ENCODE measurements around the gene PRDM16. TPM values are rescaled to one million over a fixed set of nuclear protein-coding genes. Genes with fewer than 3 reads are reported as not detected.

Gene PRDM16
- total and polyA plus RNA-seq, 2 of the 13 experiments (the other 11 are each of a cell fraction or from before 2014, with no cell fraction given): 0.15 to 0.81 TPM

DNA sequence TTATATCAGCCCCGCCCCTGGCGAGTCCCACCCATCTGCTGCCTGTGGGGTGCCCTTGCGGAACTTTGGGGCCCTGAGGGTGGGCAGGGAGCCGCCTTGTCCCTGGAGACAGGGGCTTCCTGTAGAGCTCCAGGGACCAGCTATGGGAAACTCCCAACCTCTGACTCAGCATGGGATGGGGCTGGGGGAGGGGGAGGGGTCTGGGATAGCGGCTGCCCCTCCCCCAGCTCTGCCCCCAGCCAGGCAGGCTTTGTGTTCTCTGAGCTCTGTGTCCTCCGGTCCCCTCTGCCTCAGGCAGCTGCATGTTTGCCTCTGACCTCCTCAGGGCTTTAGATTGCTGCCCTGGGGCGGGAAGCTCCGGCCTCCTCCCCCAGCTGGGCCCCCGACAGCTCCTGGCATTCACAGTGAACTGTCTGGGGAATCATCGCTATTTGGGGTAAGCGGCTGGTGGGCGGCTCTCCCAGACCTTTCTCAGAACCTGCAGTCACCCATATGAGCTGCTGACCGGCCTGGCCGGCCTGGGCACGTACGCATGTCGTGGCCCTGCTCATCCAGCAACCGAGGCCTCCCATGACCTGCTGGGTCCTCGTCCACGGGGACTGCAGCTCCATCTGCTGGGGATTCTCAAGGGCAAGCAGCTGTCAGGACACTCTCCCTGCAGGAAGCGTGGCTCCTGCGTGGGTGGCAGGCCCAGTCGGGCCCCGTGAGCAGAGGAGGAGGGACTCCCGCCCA lies 402.5 kb downstream of the PRDM16 start:
- DNase-seq (ENCODE audit: low spot score): peak; percentile 89
- Histone ChIP-seq H3K9me3 (ENCODE audit: low read length) (no peaks in the 10 kb centered on the region), H3K4me3 (replicated peaks in 1 of 3; ENCODE audit: insufficient read depth in 1 of 3, low read depth in 2 of 3, low read length in 3 of 3) (peak overlapping the region in 2 of 3 experiments; percentile 9 to 62; a peak in 4 of 6 replicates), H2AFZ (ENCODE audit: low read length) (no peak overlapping the region), H3K79me2 (ENCODE audit: insufficient read depth, low read length) (no peaks in the 10 kb centered on the region), H3K27ac (ENCODE audit: extremely low read length, insufficient read depth, low read length) (peak overlapping the region; percentile 96), H3K36me3 (replicated peaks in 1 of 2; ENCODE audit: control insufficient read depth in 1 of 2, insufficient read depth in 2 of 2, low read length in 2 of 2) (peaks cover 10 to 14% of the 10 kb centered on the region in 2 experiments; a peak in 3 of 5 replicates), H4K20me1 (ENCODE audit: insufficient read depth, low read length) (no peaks in the 10 kb centered on the region), H3K27me3 (ENCODE audit: control insufficient read depth in 1 of 2, insufficient read depth in 2 of 2, low read length in 2 of 2) (no peaks in the 10 kb centered on the region), H3K4me1 (ENCODE audit: insufficient read depth, low read length) (peaks cover 26% of the 10 kb centered on the region), H3K4me2 (ENCODE audit: low read depth, low read length) (peak overlapping the region; percentile 73), H3K9ac (ENCODE audit: insufficient read depth, low read depth, low read length) (peak overlapping the region; percentile 71)
- ChIA-PET POLR2A (interaction anchor here (0.6 to 3.2 kb wide), 11 partner anchors 10 to 1059 kb away, joined by 3 to 282 read pairs (median 3); partner anchors contain the start of genes ARHGEF16, PEX10 and WRAP73), CTCF (ENCODE audit: low intra/inter-chr PET ratio, low total read pairs) (interaction anchor here (0.6 to 3.4 kb wide), 3 partner anchors 15 to 853 kb away, joined by 3 to 57 read pairs (median 4); partner anchors contain the start of gene ARHGEF16)
- FAIRE-seq: peak; percentile 72
- 0% methylated on average over 1 of the region's 25 CpGs for WGBS (ENCODE audit: low lambda C conversion rate)
- TSS peak; percentile 60 for BruUV-seq (replicated peaks)
- in situ Hi-C loops (cut with HindIII; ENCODE audit: extremely low pct_ligation_motif_present, low pct_unique_long_range_greater_than_20kb): no loop called here
- peak; percentile 80 for ATAC-seq
- intact Hi-C loops (cut with micrococcal nuclease; ENCODE audit: unreplicated experiment): loop anchor here (1.0 kb wide), 1 partner anchor 18 kb away; no protein-coding TSS in a partner anchor
- TF ChIP-seq SP4 (CRISPR knock-in tag; IDR thresholded peaks at IDR 0.05): peak; percentile 80
- no peak for TF ChIP-seq ZBTB1 (CRISPR knock-in tag; IDR thresholded peaks at IDR 0.05; ENCODE audit: borderline replicate concordance)
- no peak for TF ChIP-seq MAF1 (CRISPR knock-in tag; IDR thresholded peaks at IDR 0.05; ENCODE audit: borderline replicate concordance)
- TF ChIP-seq, protein P1, sequence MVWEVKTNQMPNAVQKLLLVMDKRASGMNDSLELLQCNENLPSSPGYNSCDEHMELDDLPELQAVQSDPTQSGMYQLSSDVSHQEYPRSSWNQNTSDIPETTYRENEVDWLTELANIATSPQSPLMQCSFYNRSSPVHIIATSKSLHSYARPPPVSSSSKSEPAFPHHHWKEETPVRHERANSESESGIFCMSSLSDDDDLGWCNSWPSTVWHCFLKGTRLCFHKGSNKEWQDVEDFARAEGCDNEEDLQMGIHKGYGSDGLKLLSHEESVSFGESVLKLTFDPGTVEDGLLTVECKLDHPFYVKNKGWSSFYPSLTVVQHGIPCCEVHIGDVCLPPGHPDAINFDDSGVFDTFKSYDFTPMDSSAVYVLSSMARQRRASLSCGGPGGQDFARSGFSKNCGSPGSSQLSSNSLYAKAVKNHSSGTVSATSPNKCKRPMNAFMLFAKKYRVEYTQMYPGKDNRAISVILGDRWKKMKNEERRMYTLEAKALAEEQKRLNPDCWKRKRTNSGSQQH (CRISPR knock-in tag; IDR thresholded peaks at IDR 0.05; ENCODE audit: low read depth): 0 out of 2 replicates have a peak, but pooled peaks have one; percentile 54
- no peak for TF ChIP-seq ARHGAP35 (CRISPR knock-in tag; IDR thresholded peaks at IDR 0.05; ENCODE audit: borderline replicate concordance)
- no peak for TF ChIP-seq KLF11 (CRISPR knock-in tag; IDR thresholded peaks at IDR 0.05)
- no peak for TF ChIP-seq POLR2AphosphoS2 (IDR thresholded peaks at IDR 0.05; ENCODE audit: low read depth, low read length)
- TF ChIP-seq PPARG (CRISPR knock-in tag; conservative IDR thresholded peaks at IDR 0.05): peak; percentile 88
- no peak; the same call in 1 of the 2 replicates for TF ChIP-seq SMAD1 (CRISPR knock-in tag; IDR thresholded peaks at IDR 0.05; ENCODE audit: borderline replicate concordance, low read depth)
- TF ChIP-seq PHF20 (CRISPR knock-in tag; IDR thresholded peaks at IDR 0.05): peak; percentile 43; the same call in 1 of the 2 replicates
- TF ChIP-seq, protein P2, sequence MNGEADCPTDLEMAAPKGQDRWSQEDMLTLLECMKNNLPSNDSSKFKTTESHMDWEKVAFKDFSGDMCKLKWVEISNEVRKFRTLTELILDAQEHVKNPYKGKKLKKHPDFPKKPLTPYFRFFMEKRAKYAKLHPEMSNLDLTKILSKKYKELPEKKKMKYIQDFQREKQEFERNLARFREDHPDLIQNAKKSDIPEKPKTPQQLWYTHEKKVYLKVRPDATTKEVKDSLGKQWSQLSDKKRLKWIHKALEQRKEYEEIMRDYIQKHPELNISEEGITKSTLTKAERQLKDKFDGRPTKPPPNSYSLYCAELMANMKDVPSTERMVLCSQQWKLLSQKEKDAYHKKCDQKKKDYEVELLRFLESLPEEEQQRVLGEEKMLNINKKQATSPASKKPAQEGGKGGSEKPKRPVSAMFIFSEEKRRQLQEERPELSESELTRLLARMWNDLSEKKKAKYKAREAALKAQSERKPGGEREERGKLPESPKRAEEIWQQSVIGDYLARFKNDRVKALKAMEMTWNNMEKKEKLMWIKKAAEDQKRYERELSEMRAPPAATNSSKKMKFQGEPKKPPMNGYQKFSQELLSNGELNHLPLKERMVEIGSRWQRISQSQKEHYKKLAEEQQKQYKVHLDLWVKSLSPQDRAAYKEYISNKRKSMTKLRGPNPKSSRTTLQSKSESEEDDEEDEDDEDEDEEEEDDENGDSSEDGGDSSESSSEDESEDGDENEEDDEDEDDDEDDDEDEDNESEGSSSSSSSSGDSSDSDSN (CRISPR knock-in tag; IDR thresholded peaks at IDR 0.05): peak; percentile 89
- peak; percentile 99 for TF ChIP-seq PRPF4 (IDR thresholded peaks at IDR 0.05; ENCODE audit: low read depth, low read length, poor library complexity, severe bottlenecking)
- TF ChIP-seq DPF2 (CRISPR knock-in tag; IDR thresholded peaks at IDR 0.05; ENCODE audit: borderline replicate concordance, low read depth): no peak
- TF ChIP-seq, protein P3, sequence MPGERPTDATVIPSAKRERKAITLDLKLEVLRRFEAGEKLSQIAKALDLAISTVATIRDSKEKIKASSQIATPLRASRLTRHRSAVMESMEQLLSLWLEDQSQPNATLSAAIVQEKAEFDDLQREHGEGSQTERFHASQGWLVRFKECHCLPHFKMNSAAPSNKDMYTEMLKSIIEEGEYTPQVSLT (CRISPR knock-in tag; IDR thresholded peaks at IDR 0.05; ENCODE audit: borderline replicate concordance, low read depth): no peak
- peak; percentile 94 for TF ChIP-seq ZNF619 (CRISPR knock-in tag; IDR thresholded peaks at IDR 0.05)
- TF ChIP-seq ARNT2 (CRISPR knock-in tag; IDR thresholded peaks at IDR 0.05; ENCODE audit: low read depth): peak; percentile 77
- 0 out of 2 replicates have a peak, but pooled peaks have one; percentile 10 for TF ChIP-seq CENPT (CRISPR knock-in tag; IDR thresholded peaks at IDR 0.05; ENCODE audit: low read depth)
